Mesothelial cell of epicardium (in vitro differentiated cells): ENCODE measurements around the gene ZNF148. TPM values are rescaled to one million over a fixed set of nuclear protein-coding genes. Genes with fewer than 3 reads are reported as not detected.

Experiments
- DNase-seq, 2 experiments: peaks; one replicate each; pipeline ENCODE4 v3.0.0; 2021; ENCODE audit warnings: low spot score in 2 of 2; ENCODE audit not compliant: unreplicated experiment in 2 of 2
- H3K27ac Mint-ChIP-seq: 2 replicates; pipeline ENCODE4 v1.8.0; 2021; ENCODE audit warnings: mixed read lengths
- H3K27me3 Mint-ChIP-seq: 2 replicates; pipeline ENCODE4 v1.8.0; 2021; ENCODE audit warnings: low read depth, mixed read lengths
- H3K36me3 Mint-ChIP-seq: 2 replicates; pipeline ENCODE4 v1.8.0; 2021; ENCODE audit warnings: mixed read lengths
- H3K4me1 Mint-ChIP-seq: 2 replicates; pipeline ENCODE4 v1.8.0; 2021; ENCODE audit warnings: mixed read lengths
- H3K4me3 Mint-ChIP-seq: 2 replicates; pipeline ENCODE4 v1.8.0; 2021; ENCODE audit warnings: mild to moderate bottlenecking, moderate library complexity, mixed read lengths
- H3K9me3 Mint-ChIP-seq: 2 replicates; pipeline ENCODE4 v1.8.0; 2021; ENCODE audit warnings: mixed read lengths
- total RNA-seq: library from RNA; stranded (reverse); gene quantifications from 3 replicates; pipeline ENCODE4 v1.2.1, GENCODE V29; 2021
- TF ChIP-seq, protein P1 (sequence below): fragments of 200-600 bp; sonication (generic); IDR thresholded peaks from one replicate; pipeline ENCODE4 v1.5.0; 2021; ENCODE audit warnings: antibody characterized with exemption; ENCODE audit not compliant: unreplicated experiment

Gene ZNF148
- total RNA-seq, 1 donor from 2014 or later = 52.1 TPM

- TF ChIP-seq, protein P1, sequence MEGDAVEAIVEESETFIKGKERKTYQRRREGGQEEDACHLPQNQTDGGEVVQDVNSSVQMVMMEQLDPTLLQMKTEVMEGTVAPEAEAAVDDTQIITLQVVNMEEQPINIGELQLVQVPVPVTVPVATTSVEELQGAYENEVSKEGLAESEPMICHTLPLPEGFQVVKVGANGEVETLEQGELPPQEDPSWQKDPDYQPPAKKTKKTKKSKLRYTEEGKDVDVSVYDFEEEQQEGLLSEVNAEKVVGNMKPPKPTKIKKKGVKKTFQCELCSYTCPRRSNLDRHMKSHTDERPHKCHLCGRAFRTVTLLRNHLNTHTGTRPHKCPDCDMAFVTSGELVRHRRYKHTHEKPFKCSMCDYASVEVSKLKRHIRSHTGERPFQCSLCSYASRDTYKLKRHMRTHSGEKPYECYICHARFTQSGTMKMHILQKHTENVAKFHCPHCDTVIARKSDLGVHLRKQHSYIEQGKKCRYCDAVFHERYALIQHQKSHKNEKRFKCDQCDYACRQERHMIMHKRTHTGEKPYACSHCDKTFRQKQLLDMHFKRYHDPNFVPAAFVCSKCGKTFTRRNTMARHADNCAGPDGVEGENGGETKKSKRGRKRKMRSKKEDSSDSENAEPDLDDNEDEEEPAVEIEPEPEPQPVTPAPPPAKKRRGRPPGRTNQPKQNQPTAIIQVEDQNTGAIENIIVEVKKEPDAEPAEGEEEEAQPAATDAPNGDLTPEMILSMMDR = no peak
- Mint-ChIP-seq H3K27ac (no peak overlapping the region), H3K4me3 (no peak overlapping the region), H3K36me3 (peaks cover 24% of the 10 kb centered on the region), H3K27me3 (no peaks in the 10 kb centered on the region), H3K4me1 (peaks cover 22% of the 10 kb centered on the region), H3K9me3 (peaks cover 13% of the 10 kb centered on the region)
- no peak for DNase-seq
These were observed 55.4 kb downstream of the ZNF148 start for GRCh38 chr3:125319765-125320164.

DNA sequence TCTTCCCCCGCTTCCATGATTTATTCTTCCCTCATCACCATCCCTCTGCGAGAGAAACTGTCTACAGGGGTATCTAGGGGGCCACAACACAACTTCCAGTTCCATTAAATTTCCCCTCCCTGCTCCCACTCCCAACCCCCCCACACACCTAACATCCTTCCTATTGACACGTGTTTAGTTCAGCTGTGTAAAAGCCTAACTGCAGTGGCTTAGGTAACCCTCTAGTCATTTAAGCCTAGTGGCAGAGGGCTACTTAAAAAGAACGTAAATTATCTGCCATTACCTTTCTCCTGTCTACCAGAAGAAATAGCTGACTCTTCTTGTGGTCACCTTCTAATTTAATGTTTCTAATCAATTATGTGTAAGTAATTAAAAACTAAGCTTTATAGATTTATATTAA is 56.3 kb downstream of the ZNF148 start:
- peak overlapping the region; percentile 71 for H3K27ac Mint-ChIP-seq

DNA sequence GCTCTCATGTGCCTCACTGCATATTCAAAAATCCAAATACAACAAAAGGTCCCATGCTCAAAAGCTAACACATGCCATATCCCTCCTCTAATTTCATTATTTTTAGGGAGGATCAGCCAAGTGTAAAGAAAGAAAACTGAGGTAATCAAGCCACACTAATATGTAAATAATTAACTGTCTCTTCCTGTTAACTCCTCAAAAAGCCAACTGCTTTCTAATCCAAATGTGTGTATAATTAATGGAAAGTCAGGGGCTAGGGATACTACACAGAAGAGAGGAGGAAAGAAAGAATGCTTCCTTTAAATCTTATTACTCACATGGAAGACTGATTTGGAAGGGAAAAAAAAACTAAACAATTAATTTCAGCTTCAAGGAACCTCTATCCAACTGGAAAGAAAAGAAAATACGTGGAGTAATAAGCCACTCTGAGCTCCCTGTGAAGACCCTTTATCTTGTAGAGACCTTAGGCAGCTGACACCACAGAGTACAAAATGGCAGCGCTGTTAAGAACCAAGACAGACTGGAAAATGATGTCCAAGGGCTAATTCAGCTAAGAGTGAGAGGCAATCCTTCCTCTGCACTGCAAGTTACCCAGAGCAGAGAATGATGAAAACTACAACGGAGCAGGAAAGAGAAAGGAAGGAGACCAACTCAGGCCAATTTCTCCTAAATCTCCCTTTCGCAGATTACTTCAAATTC is 56.8 kb downstream of the ZNF148 start:
- peaks cover 29% of the 10 kb centered on the region for H3K36me3 Mint-ChIP-seq
- TF ChIP-seq, protein P1 = no peak
- no peak for DNase-seq
- H3K4me1 Mint-ChIP-seq = peaks cover 18% of the 10 kb centered on the region
- H3K4me3 Mint-ChIP-seq = no peak overlapping the region
- H3K27ac Mint-ChIP-seq = peak overlapping the region; percentile 71
- H3K27me3 Mint-ChIP-seq = no peaks in the 10 kb centered on the region
- H3K9me3 Mint-ChIP-seq = peaks cover 13% of the 10 kb centered on the region

More for the DNA sequence above, 56.3 kb downstream of the ZNF148 start:
- TF ChIP-seq, protein P1 = no peak
- Mint-ChIP-seq H3K4me1 (peaks cover 18% of the 10 kb centered on the region), H3K36me3 (peaks cover 27% of the 10 kb centered on the region), H3K9me3 (peaks cover 13% of the 10 kb centered on the region), H3K4me3 (no peak overlapping the region), H3K27me3 (no peaks in the 10 kb centered on the region)
- DNase-seq = no peak

DNA sequence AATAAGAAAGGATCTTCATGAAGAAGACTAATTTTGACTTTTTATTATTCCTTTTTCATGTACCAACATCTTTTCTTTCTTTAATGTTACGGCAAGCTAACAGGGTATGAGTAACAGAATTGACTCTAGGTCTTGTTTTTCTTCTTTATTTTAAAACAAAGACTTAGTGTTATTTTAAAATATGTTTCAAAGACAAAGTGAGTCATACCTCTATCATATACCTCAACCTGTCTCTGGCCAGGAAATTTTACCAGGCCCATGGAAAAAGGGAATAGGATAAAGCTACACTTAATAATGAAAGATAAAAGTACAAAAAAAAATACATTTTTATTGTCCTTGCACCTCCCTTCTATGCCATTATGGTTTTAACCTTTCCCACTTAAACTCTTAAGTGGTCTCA is 57.4 kb downstream of the ZNF148 start:
- Mint-ChIP-seq H3K27me3 (no peaks in the 10 kb centered on the region), H3K4me1 (peaks cover 18% of the 10 kb centered on the region), H3K9me3 (peaks cover 13% of the 10 kb centered on the region), H3K4me3 (no peak overlapping the region), H3K27ac (no peak overlapping the region), H3K36me3 (peaks cover 31% of the 10 kb centered on the region)
- no peak for DNase-seq
- TF ChIP-seq, protein P1 = no peak

DNA sequence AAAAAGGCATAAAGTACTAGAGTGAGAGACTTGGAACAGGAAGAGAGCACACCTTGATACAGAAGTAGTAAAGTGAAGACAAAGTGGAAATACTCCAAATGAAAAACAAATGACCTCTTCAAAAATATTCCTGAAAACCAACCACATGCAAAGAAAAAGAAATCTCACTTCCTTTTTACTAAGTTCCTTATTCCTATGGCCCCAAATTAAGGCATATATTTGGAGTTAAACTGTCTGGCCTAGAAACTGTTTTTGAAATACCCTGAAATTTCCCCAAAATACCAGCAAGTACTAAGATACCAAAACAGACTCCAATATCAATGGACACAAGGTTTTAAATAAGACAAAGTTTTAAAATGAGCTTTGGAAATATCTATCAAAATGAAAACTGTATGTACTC is 58.2 kb downstream of the ZNF148 start:
- Mint-ChIP-seq H3K27ac (no peak overlapping the region), H3K4me1 (peaks cover 12% of the 10 kb centered on the region), H3K27me3 (no peaks in the 10 kb centered on the region), H3K9me3 (peaks cover 13% of the 10 kb centered on the region), H3K4me3 (no peak overlapping the region), H3K36me3 (peaks cover 35% of the 10 kb centered on the region)
- no peak for DNase-seq
- TF ChIP-seq, protein P1 = no peak
